ENCODE measurements around the gene AMDHD1. TPM values are rescaled to one million over a fixed set of nuclear protein-coding genes. Genes with fewer than 3 reads are reported as not detected.

Gene AMDHD1
- total and polyA plus RNA-seq, 2 of the 8 experiments (the other 6 are each of a cell fraction or from before 2014, with no cell fraction given) = 0.14 TPM; not detected in 1

DNA sequence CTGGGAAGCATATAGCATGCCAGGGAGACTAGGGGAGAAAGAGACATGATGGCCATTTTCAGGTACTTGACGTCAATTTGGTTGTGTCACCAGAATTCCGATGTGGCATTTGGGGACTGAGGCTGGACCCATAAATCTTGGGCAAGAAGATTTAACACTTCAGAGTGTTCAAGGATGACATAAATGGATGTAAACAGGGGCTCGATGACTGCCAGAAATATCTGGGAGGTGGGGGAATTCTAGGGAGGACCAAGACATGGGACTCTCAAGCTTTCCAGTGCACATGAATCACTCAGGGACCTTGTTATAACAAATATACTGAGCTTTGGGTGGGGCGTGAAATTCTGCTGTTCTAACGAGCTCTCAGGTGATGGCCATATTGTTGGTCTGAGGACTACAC, 35.2 kb downstream of the AMDHD1 start (continued):
- TF ChIP-seq ASH2L (IDR thresholded peaks at IDR 0.05; ENCODE audit: low read length) = no peak
- TF ChIP-seq CREB1 (IDR thresholded peaks at IDR 0.05) = no peak
